Lower lobe of right lung (tissue), 2 donors: ENCODE results near the gene GARRE1. TPM values are rescaled to one million over a fixed set of nuclear protein-coding genes. Genes with fewer than 3 reads are reported as not detected.
A peak's percentile ranks its signal among the peaks of the same experiment; 100 is the strongest.
"Not testable (repeated sequence)": the region's sequence is repeated elsewhere in the genome, so short reads cannot be mapped to it uniquely, and the experiment has no call there.

Source experiments
- ATAC-seq, 2 donors: fragments of 200-7000 bp; cut with Tn5 transposase; one replicate each; pipeline ENCODE4 v1.9.1; 2020 to 2022; ENCODE audit warnings: mild to moderate bottlenecking in 2 of 2, moderate library complexity in 2 of 2
- DNase-seq: peaks from one replicate; pipeline ENCODE4 v3.0.0-alpha.2; 2020
- H3K27ac ChIP-seq: fragments of 200-600 bp; one replicate; pipeline ENCODE4 v1.8.0; 2022
- H3K27me3 ChIP-seq: fragments of 200-600 bp; one replicate; pipeline ENCODE4 v1.8.0; 2022; ENCODE audit warnings: low read depth
- H3K36me3 ChIP-seq: fragments of 200-600 bp; one replicate; pipeline ENCODE4 v1.8.0; 2022; ENCODE audit warnings: mild to moderate bottlenecking
- H3K4me1 ChIP-seq: fragments of 200-600 bp; one replicate; pipeline ENCODE4 v1.8.0; 2022
- H3K4me3 ChIP-seq: fragments of 200-600 bp; one replicate; pipeline ENCODE4 v1.8.0; 2022; ENCODE audit warnings: mild to moderate bottlenecking
- H3K9me3 ChIP-seq: fragments of 200-600 bp; one replicate; pipeline ENCODE4 v1.8.0; 2022
- CTCF ChIP-seq: fragments of 200-600 bp; IDR thresholded peaks from one replicate; pipeline ENCODE4 v1.8.0; 2022; ENCODE audit warnings: antibody characterized with exemption, mild to moderate bottlenecking
- intact Hi-C: fragments of 100-400 bp; cut with DNase I; formaldehyde crosslinking; loops from one replicate; pipeline ENCODE4 v1.11.0; 2022
- total RNA-seq: library from RNA; stranded (reverse); fragmentation: NEBNext Ultra II Directional; extraction: Animal tissue kit (Norgen Biotek cat#: 25700); gene quantifications from one replicate; pipeline ENCODE4 v1.2.1, GENCODE V29; 2021
- donor health status: DM: no; HTN: yes; CAD: no; lungs with severe emphysema.

Gene GARRE1
- total RNA-seq, 1 donor from 2014 or later, result 31.2 TPM

DNA sequence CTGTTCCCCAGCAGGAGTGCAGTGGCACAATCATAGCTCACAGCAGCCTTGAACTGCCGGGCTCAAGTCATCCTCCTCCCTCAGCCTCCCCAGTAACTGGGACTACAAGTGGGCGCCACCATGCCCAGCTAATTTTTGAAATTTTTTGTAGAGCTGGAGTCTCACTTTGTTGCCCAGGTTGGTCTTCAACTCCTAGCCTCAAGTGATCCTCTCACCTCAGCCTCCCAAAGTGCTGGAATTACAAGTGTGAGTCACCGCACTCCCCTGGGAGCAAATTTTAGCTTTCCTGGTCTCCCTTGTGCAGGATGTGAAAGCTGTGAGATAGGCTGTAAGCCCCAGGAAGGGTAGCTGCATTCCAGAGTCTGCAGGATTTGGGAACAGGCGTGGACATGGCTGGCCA lies 5.4 kb upstream of the GARRE1 start:
- no peak for ATAC-seq
- no peak for TF ChIP-seq CTCF
- DNase-seq, result no peak
- Histone ChIP-seq H3K27ac (no peak overlapping the region), H3K27me3 (no peaks in the 10 kb centered on the region), H3K4me1 (no peaks in the 10 kb centered on the region), H3K4me3 (no peak overlapping the region), H3K36me3 (no peaks in the 10 kb centered on the region), H3K9me3 (no peaks in the 10 kb centered on the region)
- intact Hi-C loops, result no loop called here

GRCh38 chr19:34253167-34253566 lies 1.2 kb upstream of the GARRE1 start:
- H3K27me3 ChIP-seq, intact Hi-C loops, H3K27ac ChIP-seq, ATAC-seq, H3K9me3 ChIP-seq, DNase-seq, H3K36me3 ChIP-seq, H3K4me1 ChIP-seq, H3K4me3 ChIP-seq: not testable (repeated sequence)

DNA sequence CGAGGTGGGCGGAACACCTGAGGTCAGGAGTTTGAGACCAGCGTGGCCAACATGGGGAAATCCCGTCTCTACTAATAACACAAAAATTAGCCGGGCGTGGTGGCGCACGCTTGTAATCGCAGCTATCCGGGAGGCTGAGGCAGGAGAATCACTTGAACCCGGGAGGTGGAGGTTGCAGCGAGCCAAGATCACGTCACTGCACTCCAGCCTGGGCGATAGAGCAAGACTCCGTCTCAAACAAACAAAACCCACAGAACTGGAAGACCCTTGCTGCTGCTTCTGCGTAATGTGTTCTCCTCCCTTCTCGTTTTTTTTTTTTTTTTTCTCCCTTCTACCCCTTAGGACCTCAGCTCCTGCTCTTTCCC lies 691 bp upstream of the GARRE1 start:
- H3K9me3 ChIP-seq, H3K36me3 ChIP-seq, intact Hi-C loops, DNase-seq, H3K4me1 ChIP-seq, H3K27me3 ChIP-seq, ATAC-seq: not testable (repeated sequence)
- peak overlapping the region; percentile 94 for H3K27ac ChIP-seq
- peak overlapping the region; percentile 94 for H3K4me3 ChIP-seq

- no peaks in the 10 kb centered on the region for H3K27me3 ChIP-seq
- no peak for TF ChIP-seq CTCF
- H3K27ac ChIP-seq, result peak overlapping the region; percentile 82
- peaks cover 9% of the 10 kb centered on the region for H3K4me1 ChIP-seq
- H3K36me3 ChIP-seq, result peaks cover 8% of the 10 kb centered on the region
- peak; percentile 59 for DNase-seq
- H3K9me3 ChIP-seq, result no peaks in the 10 kb centered on the region
- H3K4me3 ChIP-seq, result peak overlapping the region; percentile 94
- intact Hi-C loops, result no loop called here
- ATAC-seq, result peak; percentile 75 to 78
Observed at GRCh38 chr19:34254698-34255432, 511 bp downstream of the GARRE1 start.

- peak overlapping the region; percentile 82 for H3K27ac ChIP-seq
- TF ChIP-seq CTCF, result no peak
- no peaks in the 10 kb centered on the region for H3K9me3 ChIP-seq
- no peaks in the 10 kb centered on the region for H3K27me3 ChIP-seq
- ATAC-seq, result no peak
- peaks cover 14% of the 10 kb centered on the region for H3K4me1 ChIP-seq
- no peak for DNase-seq
- H3K4me3 ChIP-seq, result peak overlapping the region; percentile 94
- peaks cover 8% of the 10 kb centered on the region for H3K36me3 ChIP-seq
- intact Hi-C loops, result no loop called here
Observed at GRCh38 chr19:34255546-34255945, 1.2 kb downstream of the GARRE1 start.

DNA sequence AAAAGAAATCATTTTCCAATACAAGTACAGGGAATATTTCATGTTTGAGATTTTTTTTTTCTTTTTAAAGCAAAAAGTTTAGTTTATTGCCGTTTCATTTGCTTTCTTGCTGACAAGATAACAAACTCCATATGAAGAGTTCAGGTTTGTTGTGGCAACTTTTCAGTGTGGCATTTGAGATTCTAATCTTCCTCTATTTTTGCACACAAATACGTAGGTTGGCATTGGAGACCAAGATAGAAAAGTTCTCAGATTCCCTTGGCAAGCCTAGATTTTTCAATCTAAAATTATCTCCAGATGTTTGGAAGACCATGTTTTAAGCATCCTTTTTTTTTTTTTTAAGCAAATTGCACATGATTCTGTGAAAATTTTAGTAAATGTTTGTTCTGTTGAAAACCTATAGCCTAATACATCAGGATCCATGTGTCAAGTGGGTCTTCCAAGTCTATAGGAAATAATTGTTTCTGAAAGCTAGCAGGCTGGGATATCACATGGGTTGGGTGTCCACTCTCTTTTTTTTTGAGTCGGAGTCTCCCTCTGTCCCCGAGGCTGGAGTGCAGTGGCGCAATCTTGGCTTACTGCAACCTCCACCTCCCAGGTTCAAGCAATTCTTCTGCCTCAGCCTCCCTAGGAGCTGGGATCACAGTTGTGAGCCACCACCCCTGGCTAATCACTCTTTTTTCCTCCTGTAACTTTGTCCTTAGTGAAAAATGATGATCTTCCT lies 2.6 kb downstream of the GARRE1 start:
- H3K27me3 ChIP-seq, result no peaks in the 10 kb centered on the region
- TF ChIP-seq CTCF, result no peak
- ATAC-seq, result no peak
- no peak overlapping the region for H3K27ac ChIP-seq
- peaks cover 27% of the 10 kb centered on the region for H3K4me1 ChIP-seq
- intact Hi-C loops, result no loop called here
- H3K9me3 ChIP-seq, result no peaks in the 10 kb centered on the region
- no peak overlapping the region for H3K4me3 ChIP-seq
- no peak for DNase-seq
- H3K36me3 ChIP-seq, result peaks cover 8% of the 10 kb centered on the region
